HepG2 (cell line): ENCODE measurements around the gene LRRC27. TPM values are rescaled to one million over a fixed set of nuclear protein-coding genes. Genes with fewer than 3 reads are reported as not detected.
A peak's percentile ranks its signal among the peaks of the same experiment; 100 is the strongest.

Experiments
- ATAC-seq: fragments of 200-7000 bp; cut with Tn5 transposase; 3 replicates; pipeline ENCODE4 v1.9.1; 2020; ENCODE audit warnings: mild to moderate bottlenecking, moderate library complexity
- BruUV-seq: library from RNA; stranded (reverse); fragments of 400-500 nt; replicated peaks from 2 replicates; lab custom pipeline; 2021; lab: Mats Ljungman, UMichigan
- CTCF ChIA-PET: fragments of 300-600 bp; formaldehyde crosslinking; extraction: SDS; loops from one replicate; lab custom pipeline; 2021; ENCODE audit warnings: low total read pairs, inconsistent platforms, low intra/inter-chr PET ratio; lab: Yijun Ruan, JAX
- POLR2A ChIA-PET: fragments of 350-600 bp; sonication (Branson Sonifier 250); formaldehyde crosslinking; loops from one replicate; lab custom pipeline; 2020; ENCODE audit warnings: antibody characterized with exemption, inconsistent platforms; lab: Yijun Ruan, JAX
- DNase-seq: peaks from one replicate; pipeline ENCODE4 v3.0.0-alpha.2; 2015; ENCODE audit warnings: low spot score
- FAIRE-seq: peaks from 3 replicates; lab custom pipeline; 2011; peaks lifted over from hg19 to GRCh38; lab: Jason Lieb, UNC
- H2AFZ ChIP-seq: one replicate; pipeline ENCODE4 v1.6.1; 2011; ENCODE audit warnings: low read length, inconsistent platforms
- H3K27ac ChIP-seq: fragments of 300-600 bp; 3 replicates; pipeline ENCODE4 v1.8.0; 2011; ENCODE audit warnings: mixed run types, mild to moderate bottlenecking, mixed read lengths, low read length, inconsistent platforms; ENCODE audit not compliant: insufficient read depth; ENCODE audit errors: extremely low read length
- H3K27me3 ChIP-seq, 2 experiments: fragments of 200-600 bp in 1 of 2; 2 replicates in 1 of 2; 3 replicates in 1 of 2; pipeline versions ENCODE4 v1.6.0 to v1.8.0; 2011; ENCODE audit warnings: low read length in 2 of 2, mild to moderate bottlenecking in 2 of 2, moderate library complexity in 2 of 2, inconsistent platforms in 1 of 2; ENCODE audit not compliant: insufficient read depth in 2 of 2, control insufficient read depth in 1 of 2
- H3K36me3 ChIP-seq, 2 experiments: fragments of 200-600 bp in 1 of 2; replicated peaks in 1 of 2; 2 replicates in 1 of 2; 3 replicates in 1 of 2; pipeline versions ENCODE4 v1.5.1 to v1.8.0; 2011; ENCODE audit warnings: low read length in 2 of 2, inconsistent platforms in 1 of 2; ENCODE audit not compliant: insufficient read depth in 2 of 2, control insufficient read depth in 1 of 2
- H3K4me1 ChIP-seq: 2 replicates; pipeline ENCODE4 v1.5.1; 2012; ENCODE audit warnings: low read length, inconsistent platforms; ENCODE audit not compliant: insufficient read depth
- H3K4me2 ChIP-seq: 2 replicates; pipeline ENCODE4 v1.6.0; 2011; ENCODE audit warnings: low read depth, low read length, inconsistent platforms
- H3K4me3 ChIP-seq, 3 experiments: fragments of 200-600 bp in 1 of 3; sonication (generic), shearing (Covaris generic) in 1 of 3; replicated peaks in 1 of 3; 2 replicates each; pipeline ENCODE4 v1.5.1; 2011 to 2016; ENCODE audit warnings: low read length in 3 of 3, inconsistent platforms in 2 of 3, low read depth in 2 of 3, mild to moderate bottlenecking in 2 of 3, control low read depth in 1 of 3, mixed read lengths in 1 of 3; ENCODE audit not compliant: insufficient read depth in 1 of 3
- H3K79me2 ChIP-seq: one replicate; pipeline ENCODE4 v1.6.1; 2011; ENCODE audit warnings: low read length, inconsistent platforms; ENCODE audit not compliant: insufficient read depth
- H3K9ac ChIP-seq: 2 replicates; pipeline ENCODE4 v1.6.0; 2011; ENCODE audit warnings: mild to moderate bottlenecking, low read depth, low read length, inconsistent platforms; ENCODE audit not compliant: insufficient read depth
- H3K9me3 ChIP-seq: 2 replicates; pipeline ENCODE4 v1.5.1; 2012; ENCODE audit warnings: mild to moderate bottlenecking, low read length
- H4K20me1 ChIP-seq: 2 replicates; pipeline ENCODE4 v1.6.0; 2011; ENCODE audit warnings: inconsistent platforms, mild to moderate bottlenecking, low read length, moderate library complexity; ENCODE audit not compliant: insufficient read depth
- MTA1 ChIP-seq: sonication (generic); formaldehyde crosslinking; IDR thresholded peaks from 2 replicates; pipeline ENCODE4 v1.4.0; 2020; ENCODE audit warnings: missing genetic modification reagents, mild to moderate bottlenecking, borderline replicate concordance
- POLR2A ChIP-seq, 2 experiments: IDR thresholded peaks; 2 replicates each; pipeline ENCODE4 v1.6.1; 2011; ENCODE audit warnings: low read depth in 2 of 2, low read length in 2 of 2, mild to moderate bottlenecking in 1 of 2, moderate library complexity in 1 of 2; ENCODE audit not compliant: insufficient read depth in 1 of 2
- ZNF777 ChIP-seq: sonication (generic); formaldehyde crosslinking; IDR thresholded peaks from 2 replicates; pipeline ENCODE4 v1.4.0; 2020; ENCODE audit warnings: missing genetic modification reagents
- WGBS: methylation state at CpG from one replicate; pipeline ENCODE4 v1.1.6; 2017; ENCODE audit warnings: low lambda C conversion rate; 5-methylcytosine and 5-hydroxymethylcytosine counted together
- in situ Hi-C: cut with HindIII; loops from 2 replicates; pipeline ENCODE4 v1.10.0; 2017; ENCODE audit warnings: low pct_unique_long_range_greater_than_20kb; ENCODE audit not compliant: extremely low pct_ligation_motif_present
- intact Hi-C: fragments of 100-400 bp; cut with micrococcal nuclease; formaldehyde crosslinking; loops from one replicate; pipeline ENCODE4 v1.10.0; 2022; ENCODE audit not compliant: unreplicated experiment
- polyA plus RNA-seq, 8 experiments: library from polyadenylated mRNA; depleted of rRNA in 3 of 8; stranded (reverse) in 7 of 8; unstranded in 1 of 8; fragments of >200 nt; fragmentation: Illumina TruSeq in 4 of 8; extraction: Trizol in 4 of 8; gene quantifications; 2 replicates each; pipeline versions ENCODE4 v1.2.1 to v1.2.3, GENCODE V29; 2011 to 2016; ENCODE audit warnings: low read depth in 4 of 8, missing spikeins in 1 of 8, mixed read lengths in 1 of 8; ENCODE audit not compliant: insufficient read depth in 1 of 8
- total RNA-seq, 5 experiments: library from RNA; depleted of rRNA; stranded (reverse); fragments of >200 nt; fragmentation: Illumina TruSeq; extraction: Trizol; gene quantifications; 2 replicates each; pipeline ENCODE4 v1.2.3, GENCODE V29; 2016; ENCODE audit warnings: low read depth in 1 of 5
- TF ChIP-seq, protein P1 (sequence below): sonication (generic); formaldehyde crosslinking; conservative IDR thresholded peaks from 2 replicates; pipeline ENCODE4 v1.8.0; 2022; ENCODE audit warnings: mild to moderate bottlenecking, moderate library complexity, missing genetic modification reagents
- TF ChIP-seq, protein P2 (sequence below): sonication (generic); formaldehyde crosslinking; IDR thresholded peaks from 2 replicates; pipeline ENCODE4 v1.9.0; 2021; ENCODE audit warnings: mild to moderate bottlenecking, missing genetic modification reagents
- TF ChIP-seq, protein P3 (sequence below): sonication (generic); formaldehyde crosslinking; IDR thresholded peaks from 2 replicates; pipeline ENCODE4 v1.5.0; 2020; ENCODE audit warnings: mild to moderate bottlenecking, missing genetic modification reagents, borderline replicate concordance
- TF ChIP-seq, protein P4 (sequence below): sonication (generic); formaldehyde crosslinking; IDR thresholded peaks from 2 replicates; pipeline ENCODE4 v1.8.1; 2023; ENCODE audit warnings: mild to moderate bottlenecking, moderate library complexity, missing genetic modification reagents

Gene LRRC27
- total and polyA plus RNA-seq, 2 of the 13 experiments (the other 11 are each of a cell fraction or from before 2014, with no cell fraction given): 4.2 to 4.6 TPM

DNA sequence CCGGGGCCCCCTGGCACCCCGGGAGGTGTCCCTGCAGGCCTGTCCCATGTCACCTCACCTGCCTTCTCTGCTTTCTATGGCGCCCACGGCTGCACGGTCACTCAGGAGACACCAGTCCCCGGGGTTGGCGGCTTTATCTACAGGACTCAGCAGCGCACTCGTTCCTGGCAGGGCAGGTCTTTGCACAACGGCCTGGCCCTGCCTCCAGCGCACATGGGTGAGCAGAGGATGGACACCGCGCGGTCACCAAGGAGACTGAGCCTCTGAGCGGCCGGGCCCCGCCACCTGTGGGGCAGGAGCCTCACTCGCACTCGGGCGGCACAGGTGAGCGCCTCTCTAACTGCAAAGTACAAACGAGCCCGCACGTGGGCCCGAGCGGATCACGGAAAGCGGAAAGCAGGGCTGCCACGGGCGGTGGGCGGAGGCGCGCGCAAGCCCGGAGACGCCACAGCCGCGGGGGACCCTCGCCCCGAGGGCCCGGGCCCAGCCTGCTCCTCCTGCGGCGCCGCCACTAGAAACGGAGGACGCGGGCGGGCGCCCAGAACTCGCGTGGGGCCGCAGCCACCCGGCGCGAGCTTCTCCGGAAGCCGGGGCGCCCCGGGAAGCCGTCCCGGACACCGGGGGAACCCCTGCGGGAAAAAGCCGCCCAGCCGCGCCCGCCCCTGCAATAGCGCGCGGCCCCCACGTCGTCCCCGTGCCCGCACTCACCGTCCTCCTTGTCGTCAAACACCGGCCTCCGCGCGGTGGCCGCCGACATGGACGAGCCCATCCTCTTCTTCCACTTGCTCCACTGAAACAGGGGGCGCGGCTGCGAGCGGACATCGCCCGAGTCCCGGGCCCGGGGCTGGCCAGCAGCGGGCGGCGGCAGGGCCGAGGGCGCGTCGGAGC is 24.9 kb upstream of the LRRC27 start:
- intact Hi-C loops: loop anchor here (1.0 kb wide), 1 partner anchor 84 kb away; no protein-coding TSS in a partner anchor
- H3K4me1 ChIP-seq: peaks cover 45% of the 10 kb centered on the region
- H3K9me3 ChIP-seq: no peaks in the 10 kb centered on the region
- peak; percentile 77 for ATAC-seq
- H3K9ac ChIP-seq: peak overlapping the region; percentile 43; the same call in 1 of the 2 replicates
- FAIRE-seq: no peak
- H3K27me3 ChIP-seq: peaks cover 0 to 12% of the 10 kb centered on the region in 2 experiments; a peak in 2 of 5 replicates
- peak overlapping the region; percentile 76 for H3K4me2 ChIP-seq
- peak overlapping the region; percentile 65 to 76 (median 71) for H3K4me3 ChIP-seq
- peak; percentile 57 for DNase-seq
- H4K20me1 ChIP-seq: no peaks in the 10 kb centered on the region
- no peaks in the 10 kb centered on the region for H3K79me2 ChIP-seq
- in situ Hi-C loops: no loop called here
- no TSS peak for BruUV-seq
- no peaks in the 10 kb centered on the region for H3K36me3 ChIP-seq
- ChIA-PET CTCF (no interaction called here), POLR2A (interaction anchor here (0.7 to 1.0 kb wide), 8 partner anchors 13 to 124 kb away, joined by 3 to 4 read pairs (median 4); partner anchors contain the start of gene LRRC27)
- 6% methylated on average over 8 of the region's 98 CpGs for WGBS
- no peak overlapping the region for H3K27ac ChIP-seq
- no peak overlapping the region for H2AFZ ChIP-seq
- TF ChIP-seq, protein P1, sequence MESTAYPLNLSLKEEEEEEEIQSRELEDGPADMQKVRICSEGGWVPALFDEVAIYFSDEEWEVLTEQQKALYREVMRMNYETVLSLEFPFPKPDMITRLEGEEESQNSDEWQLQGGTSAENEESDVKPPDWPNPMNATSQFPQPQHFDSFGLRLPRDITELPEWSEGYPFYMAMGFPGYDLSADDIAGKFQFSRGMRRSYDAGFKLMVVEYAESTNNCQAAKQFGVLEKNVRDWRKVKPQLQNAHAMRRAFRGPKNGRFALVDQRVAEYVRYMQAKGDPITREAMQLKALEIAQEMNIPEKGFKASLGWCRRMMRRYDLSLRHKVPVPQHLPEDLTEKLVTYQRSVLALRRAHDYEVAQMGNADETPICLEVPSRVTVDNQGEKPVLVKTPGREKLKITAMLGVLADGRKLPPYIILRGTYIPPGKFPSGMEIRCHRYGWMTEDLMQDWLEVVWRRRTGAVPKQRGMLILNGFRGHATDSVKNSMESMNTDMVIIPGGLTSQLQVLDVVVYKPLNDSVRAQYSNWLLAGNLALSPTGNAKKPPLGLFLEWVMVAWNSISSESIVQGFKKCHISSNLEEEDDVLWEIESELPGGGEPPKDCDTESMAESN (CRISPR knock-in tag): 0 out of 2 replicates have a peak, but pooled peaks have one; percentile 20
- TF ChIP-seq ZNF777 (CRISPR knock-in tag): peak; percentile 72; the same call in 1 of the 2 replicates
- TF ChIP-seq, protein P2, sequence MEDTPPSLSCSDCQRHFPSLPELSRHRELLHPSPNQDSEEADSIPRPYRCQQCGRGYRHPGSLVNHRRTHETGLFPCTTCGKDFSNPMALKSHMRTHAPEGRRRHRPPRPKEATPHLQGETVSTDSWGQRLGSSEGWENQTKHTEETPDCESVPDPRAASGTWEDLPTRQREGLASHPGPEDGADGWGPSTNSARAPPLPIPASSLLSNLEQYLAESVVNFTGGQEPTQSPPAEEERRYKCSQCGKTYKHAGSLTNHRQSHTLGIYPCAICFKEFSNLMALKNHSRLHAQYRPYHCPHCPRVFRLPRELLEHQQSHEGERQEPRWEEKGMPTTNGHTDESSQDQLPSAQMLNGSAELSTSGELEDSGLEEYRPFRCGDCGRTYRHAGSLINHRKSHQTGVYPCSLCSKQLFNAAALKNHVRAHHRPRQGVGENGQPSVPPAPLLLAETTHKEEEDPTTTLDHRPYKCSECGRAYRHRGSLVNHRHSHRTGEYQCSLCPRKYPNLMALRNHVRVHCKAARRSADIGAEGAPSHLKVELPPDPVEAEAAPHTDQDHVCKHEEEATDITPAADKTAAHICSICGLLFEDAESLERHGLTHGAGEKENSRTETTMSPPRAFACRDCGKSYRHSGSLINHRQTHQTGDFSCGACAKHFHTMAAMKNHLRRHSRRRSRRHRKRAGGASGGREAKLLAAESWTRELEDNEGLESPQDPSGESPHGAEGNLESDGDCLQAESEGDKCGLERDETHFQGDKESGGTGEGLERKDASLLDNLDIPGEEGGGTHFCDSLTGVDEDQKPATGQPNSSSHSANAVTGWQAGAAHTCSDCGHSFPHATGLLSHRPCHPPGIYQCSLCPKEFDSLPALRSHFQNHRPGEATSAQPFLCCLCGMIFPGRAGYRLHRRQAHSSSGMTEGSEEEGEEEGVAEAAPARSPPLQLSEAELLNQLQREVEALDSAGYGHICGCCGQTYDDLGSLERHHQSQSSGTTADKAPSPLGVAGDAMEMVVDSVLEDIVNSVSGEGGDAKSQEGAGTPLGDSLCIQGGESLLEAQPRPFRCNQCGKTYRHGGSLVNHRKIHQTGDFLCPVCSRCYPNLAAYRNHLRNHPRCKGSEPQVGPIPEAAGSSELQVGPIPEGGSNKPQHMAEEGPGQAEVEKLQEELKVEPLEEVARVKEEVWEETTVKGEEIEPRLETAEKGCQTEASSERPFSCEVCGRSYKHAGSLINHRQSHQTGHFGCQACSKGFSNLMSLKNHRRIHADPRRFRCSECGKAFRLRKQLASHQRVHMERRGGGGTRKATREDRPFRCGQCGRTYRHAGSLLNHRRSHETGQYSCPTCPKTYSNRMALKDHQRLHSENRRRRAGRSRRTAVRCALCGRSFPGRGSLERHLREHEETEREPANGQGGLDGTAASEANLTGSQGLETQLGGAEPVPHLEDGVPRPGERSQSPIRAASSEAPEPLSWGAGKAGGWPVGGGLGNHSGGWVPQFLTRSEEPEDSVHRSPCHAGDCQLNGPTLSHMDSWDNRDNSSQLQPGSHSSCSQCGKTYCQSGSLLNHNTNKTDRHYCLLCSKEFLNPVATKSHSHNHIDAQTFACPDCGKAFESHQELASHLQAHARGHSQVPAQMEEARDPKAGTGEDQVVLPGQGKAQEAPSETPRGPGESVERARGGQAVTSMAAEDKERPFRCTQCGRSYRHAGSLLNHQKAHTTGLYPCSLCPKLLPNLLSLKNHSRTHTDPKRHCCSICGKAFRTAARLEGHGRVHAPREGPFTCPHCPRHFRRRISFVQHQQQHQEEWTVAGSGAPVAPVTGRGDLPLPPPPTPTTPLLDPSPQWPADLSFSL (CRISPR knock-in tag): no peak
- TF ChIP-seq, protein P3, sequence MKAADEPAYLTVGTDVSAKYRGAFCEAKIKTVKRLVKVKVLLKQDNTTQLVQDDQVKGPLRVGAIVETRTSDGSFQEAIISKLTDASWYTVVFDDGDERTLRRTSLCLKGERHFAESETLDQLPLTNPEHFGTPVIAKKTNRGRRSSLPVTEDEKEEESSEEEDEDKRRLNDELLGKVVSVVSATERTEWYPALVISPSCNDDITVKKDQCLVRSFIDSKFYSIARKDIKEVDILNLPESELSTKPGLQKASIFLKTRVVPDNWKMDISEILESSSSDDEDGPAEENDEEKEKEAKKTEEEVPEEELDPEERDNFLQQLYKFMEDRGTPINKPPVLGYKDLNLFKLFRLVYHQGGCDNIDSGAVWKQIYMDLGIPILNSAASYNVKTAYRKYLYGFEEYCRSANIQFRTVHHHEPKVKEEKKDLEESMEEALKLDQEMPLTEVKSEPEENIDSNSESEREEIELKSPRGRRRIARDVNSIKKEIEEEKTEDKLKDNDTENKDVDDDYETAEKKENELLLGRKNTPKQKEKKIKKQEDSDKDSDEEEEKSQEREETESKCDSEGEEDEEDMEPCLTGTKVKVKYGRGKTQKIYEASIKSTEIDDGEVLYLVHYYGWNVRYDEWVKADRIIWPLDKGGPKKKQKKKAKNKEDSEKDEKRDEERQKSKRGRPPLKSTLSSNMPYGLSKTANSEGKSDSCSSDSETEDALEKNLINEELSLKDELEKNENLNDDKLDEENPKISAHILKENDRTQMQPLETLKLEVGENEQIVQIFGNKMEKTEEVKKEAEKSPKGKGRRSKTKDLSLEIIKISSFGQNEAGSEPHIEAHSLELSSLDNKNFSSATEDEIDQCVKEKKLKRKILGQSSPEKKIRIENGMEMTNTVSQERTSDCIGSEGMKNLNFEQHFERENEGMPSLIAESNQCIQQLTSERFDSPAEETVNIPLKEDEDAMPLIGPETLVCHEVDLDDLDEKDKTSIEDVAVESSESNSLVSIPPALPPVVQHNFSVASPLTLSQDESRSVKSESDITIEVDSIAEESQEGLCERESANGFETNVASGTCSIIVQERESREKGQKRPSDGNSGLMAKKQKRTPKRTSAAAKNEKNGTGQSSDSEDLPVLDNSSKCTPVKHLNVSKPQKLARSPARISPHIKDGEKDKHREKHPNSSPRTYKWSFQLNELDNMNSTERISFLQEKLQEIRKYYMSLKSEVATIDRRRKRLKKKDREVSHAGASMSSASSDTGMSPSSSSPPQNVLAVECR: peak; percentile 70
- no peak for TF ChIP-seq POLR2A (IDR thresholded peaks at IDR 0.05; ENCODE audit: insufficient read depth in 1 of 2, low read depth in 2 of 2, low read length in 2 of 2)
- peak; percentile 21; the same call in 1 of the 2 replicates for TF ChIP-seq MTA1 (CRISPR knock-in tag)
- TF ChIP-seq, protein P4, sequence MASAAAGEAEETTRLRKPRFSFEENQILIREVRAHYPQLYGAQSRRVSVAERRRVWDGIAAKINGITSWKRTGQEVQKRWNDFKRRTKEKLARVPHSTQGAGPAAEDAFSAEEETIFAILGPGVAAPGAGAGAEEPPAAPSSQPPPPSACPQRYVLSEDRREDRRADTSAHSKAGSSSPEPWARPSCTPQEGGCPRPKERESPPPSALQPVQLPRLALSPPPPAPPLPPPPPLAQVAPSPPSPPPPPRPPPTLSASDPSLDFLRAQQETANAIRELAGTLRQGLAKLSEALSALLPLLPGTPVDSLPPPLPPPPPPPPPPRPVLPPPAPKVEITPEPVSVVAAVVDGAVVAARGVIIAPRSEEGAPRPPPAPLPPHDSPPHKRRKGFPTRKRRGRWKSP (CRISPR knock-in tag): peak; percentile 89; the same call in 1 of the 2 replicates
